Measurements from ENCODE around the gene SDK1.

- TF ChIP-seq CTCF (IDR thresholded peaks at IDR 0.05; ENCODE audit: borderline replicate concordance, extremely low read depth, low read length, poor library complexity, severe bottlenecking) (no peak), EZH2 (IDR thresholded peaks at IDR 0.05; ENCODE audit: borderline replicate concordance, low read depth, low read length, severe bottlenecking) (no peak)
Measured at GRCh38 chr7:4135301-4135700, 834.2 kb downstream of the SDK1 start.
